GM04503 (cell line): Measurements from ENCODE around the gene NKD2.
A peak's percentile ranks its signal among the peaks of the same experiment; 100 is the strongest.

ENCODE experiments used
- DNase-seq: peaks from one replicate; pipeline ENCODE4 v3.0.0-alpha.2; 2012; ENCODE audit warnings: low read depth

Gene NKD2

GRCh38 chr5:1043327-1043726 is 34.7 kb downstream of the NKD2 start:
- no peak for DNase-seq

GRCh38 chr5:1044117-1044516 is 35.5 kb downstream of the NKD2 start:
- DNase-seq: no peak

- no peak for DNase-seq
These were observed 37.5 kb downstream of the NKD2 start for GRCh38 chr5:1045960-1046560.

- DNase-seq: no peak
These were observed 38.8 kb downstream of the NKD2 start for GRCh38 chr5:1047332-1047965.

- no peak for DNase-seq
These were observed 39.6 kb downstream of the NKD2 start for GRCh38 chr5:1048162-1048721.

- no peak for DNase-seq
These were observed 40.5 kb downstream of the NKD2 start for GRCh38 chr5:1048861-1049838.

GRCh38 chr5:1050423-1051365 is 42.1 kb downstream of the NKD2 start:
- DNase-seq: no peak

DNA sequence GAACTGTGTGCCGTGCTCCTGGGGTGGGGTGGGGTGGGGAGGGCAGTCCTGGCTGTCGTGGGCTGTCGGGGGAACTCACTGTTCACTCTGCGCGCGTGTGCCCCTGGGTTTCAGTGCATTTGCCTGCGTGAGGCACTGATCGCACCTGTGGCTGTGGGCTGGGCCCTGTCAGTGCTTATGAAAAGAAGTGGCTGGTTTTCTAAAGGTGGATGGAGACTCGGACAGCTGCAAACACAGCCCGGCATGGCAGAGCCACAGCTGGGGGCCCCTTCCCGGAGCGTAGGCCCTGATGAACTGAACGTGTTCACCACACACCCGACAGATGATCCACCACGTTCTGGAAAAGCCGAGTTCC is 42.7 kb downstream of the NKD2 start:
- DNase-seq: no peak

- no peak for DNase-seq
These were observed 43.5 kb downstream of the NKD2 start for GRCh38 chr5:1052076-1052475.

GRCh38 chr5:1052641-1053390 is 44.2 kb downstream of the NKD2 start:
- DNase-seq: no peak

GRCh38 chr5:1053391-1054017 is 44.9 kb downstream of the NKD2 start:
- DNase-seq: peak; percentile 44

DNA sequence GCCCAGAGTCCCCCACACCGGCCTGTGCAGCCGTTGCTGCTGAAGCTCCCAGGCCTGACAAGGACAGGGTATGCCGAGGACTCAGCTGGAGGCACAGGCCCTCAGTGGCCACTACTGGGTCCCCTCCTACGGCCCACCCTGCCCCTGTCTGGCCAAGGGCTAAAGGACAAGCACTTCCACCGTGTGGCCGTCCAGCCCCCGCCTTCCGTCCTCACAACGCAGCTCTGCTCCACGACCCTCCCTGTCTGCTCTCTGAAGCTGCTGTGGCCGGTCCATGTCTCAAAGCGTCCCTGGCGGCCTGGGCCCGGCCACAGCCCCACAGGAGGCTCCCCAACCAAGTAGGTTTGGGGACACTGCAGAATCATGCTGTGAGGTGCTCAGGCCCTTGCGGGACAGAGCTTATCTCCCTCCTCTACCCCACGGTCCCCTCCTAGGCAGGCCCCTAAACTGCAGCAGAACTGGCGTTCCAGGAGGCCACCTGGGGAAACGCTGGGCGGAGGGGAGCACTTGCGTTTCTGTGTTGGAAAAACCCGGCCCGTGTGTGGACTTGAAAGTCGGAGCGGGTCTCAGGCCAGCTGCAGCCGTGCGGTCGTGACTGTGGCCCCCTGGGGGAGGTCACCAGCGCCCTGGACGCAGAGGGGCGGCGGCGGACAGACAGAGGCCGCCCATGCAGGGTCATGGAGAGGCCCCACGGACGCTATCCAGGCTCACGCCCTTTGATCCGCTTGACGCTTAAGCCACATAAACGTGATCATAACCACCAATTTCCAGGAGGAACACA is 45.6 kb downstream of the NKD2 start:
- DNase-seq: no peak

- DNase-seq: no peak
These were observed 46.5 kb downstream of the NKD2 start for GRCh38 chr5:1054799-1055775.

DNA sequence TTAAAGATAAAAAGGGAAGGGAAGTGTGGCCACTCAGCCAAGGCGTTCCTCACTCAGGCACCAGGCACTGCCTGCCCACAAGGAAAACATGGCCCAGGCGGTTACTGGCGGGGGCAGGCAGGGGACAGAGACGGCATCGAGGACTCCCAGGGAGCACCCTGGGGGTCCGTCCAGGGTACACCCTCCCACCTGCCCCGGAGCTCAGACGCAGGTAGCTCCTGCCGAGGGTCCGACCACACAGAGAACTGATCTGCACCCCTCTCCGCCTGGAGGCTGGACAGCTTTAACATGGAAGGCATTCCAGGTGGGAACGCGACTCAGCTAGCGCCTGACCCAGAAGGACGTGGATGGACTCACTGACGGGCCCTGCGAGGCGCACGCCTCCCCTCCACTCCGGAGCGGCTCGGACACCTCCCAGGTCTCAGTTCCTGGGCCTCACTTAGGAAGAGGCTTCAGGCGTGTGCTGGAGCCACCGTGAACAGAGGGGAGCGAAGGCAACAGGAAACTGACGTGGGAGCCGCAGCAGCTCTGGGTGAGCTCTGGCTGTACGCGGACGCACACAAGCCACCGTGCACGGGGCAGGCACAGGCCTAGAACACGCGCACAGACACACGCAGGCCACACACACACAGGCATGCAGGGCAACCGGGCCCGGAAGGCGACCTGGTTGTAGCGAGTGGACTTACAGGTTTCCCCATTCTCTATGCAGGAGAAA is 47.5 kb downstream of the NKD2 start:
- DNase-seq: no peak

GRCh38 chr5:1056611-1057484 is 48.2 kb downstream of the NKD2 start:
- DNase-seq: no peak

GRCh38 chr5:1057485-1058082 is 49.0 kb downstream of the NKD2 start:
- DNase-seq: no peak
